SH-SY5Y (cell line): ENCODE results near the gene PTPDC1.

Experiments
- GATA2 ChIP-seq: IDR thresholded peaks from 2 replicates; pipeline ENCODE4 v1.6.1; 2011; ENCODE audit warnings: mild to moderate bottlenecking, low read depth, low read length
- GATA3 ChIP-seq: IDR thresholded peaks from 2 replicates; pipeline ENCODE4 v1.6.1; 2011; ENCODE audit warnings: low read depth, mild to moderate bottlenecking, low read length, moderate library complexity

DNA sequence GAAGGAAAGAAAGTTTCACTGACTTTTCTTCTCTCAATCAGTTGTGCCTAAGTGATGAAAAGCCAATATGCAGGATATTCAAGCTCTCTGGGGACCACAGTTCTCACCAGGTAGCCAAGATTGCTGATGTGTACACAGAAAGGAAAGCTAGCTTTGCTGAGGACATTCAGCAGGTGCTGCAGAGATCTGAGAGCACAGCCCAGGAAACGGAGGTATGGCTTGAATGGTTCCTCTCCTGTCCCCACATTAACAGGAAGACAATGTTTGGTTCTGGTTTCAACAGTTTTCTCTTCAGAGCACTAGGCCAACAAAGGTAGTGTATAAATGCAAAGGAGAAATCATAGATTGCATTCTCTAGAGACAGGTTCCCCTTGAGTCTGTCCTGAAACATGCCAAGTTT, 69.6 kb downstream of the PTPDC1 start:
- no peak for TF ChIP-seq GATA2
- no peak for TF ChIP-seq GATA3
